Vagina (tissue), 2 donors: Measurements from ENCODE around the gene UBE2V1.

ENCODE experiments used
- POLR2AphosphoS5 ChIP-seq, 2 donors: sonication (generic); formaldehyde crosslinking; IDR thresholded peaks; one replicate each; pipeline ENCODE4 v1.9.0; 2017; ENCODE audit warnings: antibody characterized with exemption in 2 of 2, mild to moderate bottlenecking in 2 of 2, low read depth in 1 of 2; ENCODE audit not compliant: insufficient read depth in 1 of 2
- TF ChIP-seq, protein P1 (sequence below), 3 experiments: fragments of 450-650 bp in 2 of 3; fragments of 200-600 bp in 1 of 3; sonication (generic) in 1 of 3; IDR thresholded peaks; one replicate each; pipeline ENCODE4 v1.5.1; 2017 to 2019; ENCODE audit warnings: antibody characterized with exemption in 3 of 3, mild to moderate bottlenecking in 2 of 3, moderate library complexity in 2 of 3

DNA sequence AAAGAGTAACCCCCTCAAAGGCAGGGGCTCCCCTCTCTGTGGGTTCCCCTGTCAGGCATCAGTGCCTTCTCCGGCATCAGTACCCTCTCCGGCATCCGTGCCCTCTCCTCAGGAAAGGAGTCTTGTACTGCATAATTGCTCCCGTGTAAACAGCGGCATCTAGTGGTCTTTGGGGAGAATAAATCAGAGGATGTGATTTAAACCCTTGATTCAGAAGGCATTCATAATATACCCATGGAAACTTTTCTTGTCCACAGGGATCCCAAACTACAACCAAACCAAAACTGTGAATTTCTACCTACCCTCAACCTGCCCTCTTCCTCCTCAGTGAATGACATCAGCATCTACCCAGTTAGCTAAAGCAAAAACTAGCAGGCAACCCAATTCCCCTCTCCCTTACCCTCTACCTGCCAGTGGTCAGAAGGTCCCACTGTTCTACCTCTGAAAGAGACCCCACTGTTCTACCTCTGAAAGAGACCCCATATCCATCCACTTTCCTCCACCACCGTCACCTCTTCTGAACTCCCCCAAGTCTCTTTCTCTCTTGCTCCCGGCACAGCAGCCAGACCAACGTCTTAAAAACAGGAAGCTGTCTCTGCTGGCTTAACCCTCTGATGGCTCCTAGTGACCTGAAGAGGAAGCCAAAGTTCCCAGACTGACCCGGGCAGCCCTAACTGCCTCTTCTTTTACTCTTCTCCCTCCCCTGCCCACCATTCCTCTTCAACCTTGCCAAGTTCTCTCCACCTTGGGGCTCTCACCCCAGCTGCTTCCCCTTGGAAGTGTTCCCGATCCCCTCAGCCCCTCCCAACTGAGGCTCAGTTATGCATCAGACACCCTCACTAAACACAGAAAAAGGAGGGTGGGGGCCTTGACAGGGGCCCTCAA lies 27.2 kb downstream of the UBE2V1 start:
- TF ChIP-seq POLR2AphosphoS5 (IDR thresholded peaks at IDR 0.05; ENCODE audit: insufficient read depth in 1 of 2, low read depth in 1 of 2) = no peak
- TF ChIP-seq, protein P1, sequence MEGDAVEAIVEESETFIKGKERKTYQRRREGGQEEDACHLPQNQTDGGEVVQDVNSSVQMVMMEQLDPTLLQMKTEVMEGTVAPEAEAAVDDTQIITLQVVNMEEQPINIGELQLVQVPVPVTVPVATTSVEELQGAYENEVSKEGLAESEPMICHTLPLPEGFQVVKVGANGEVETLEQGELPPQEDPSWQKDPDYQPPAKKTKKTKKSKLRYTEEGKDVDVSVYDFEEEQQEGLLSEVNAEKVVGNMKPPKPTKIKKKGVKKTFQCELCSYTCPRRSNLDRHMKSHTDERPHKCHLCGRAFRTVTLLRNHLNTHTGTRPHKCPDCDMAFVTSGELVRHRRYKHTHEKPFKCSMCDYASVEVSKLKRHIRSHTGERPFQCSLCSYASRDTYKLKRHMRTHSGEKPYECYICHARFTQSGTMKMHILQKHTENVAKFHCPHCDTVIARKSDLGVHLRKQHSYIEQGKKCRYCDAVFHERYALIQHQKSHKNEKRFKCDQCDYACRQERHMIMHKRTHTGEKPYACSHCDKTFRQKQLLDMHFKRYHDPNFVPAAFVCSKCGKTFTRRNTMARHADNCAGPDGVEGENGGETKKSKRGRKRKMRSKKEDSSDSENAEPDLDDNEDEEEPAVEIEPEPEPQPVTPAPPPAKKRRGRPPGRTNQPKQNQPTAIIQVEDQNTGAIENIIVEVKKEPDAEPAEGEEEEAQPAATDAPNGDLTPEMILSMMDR (IDR thresholded peaks at IDR 0.05) = peak; percentile 3 to 63 (median 51)
